Stimulated activated memory B cell treated with anti-CD40 and anti-IgM and Interleukin-4, amounts not matched to agents 10 μg/mL and 1 μg/mL and 100 μg/mL, for 72 hours (primary cell): ENCODE measurements around the gene FAF2.
"Not testable (repeated sequence)": the region's sequence is repeated elsewhere in the genome, so short reads cannot be mapped to it uniquely, and the experiment has no call there.

Experiments
- ATAC-seq: fragments of 150-1000 bp; cut with Tn5 transposase; 2 replicates; pipeline ENCODE4 v1.10.0; 2021
- H3K27ac Mint-ChIP-seq: one replicate; pipeline ENCODE4 v1.8.0; 2022; ENCODE audit warnings: mild to moderate bottlenecking, mixed read lengths
- H3K27me3 Mint-ChIP-seq: one replicate; pipeline ENCODE4 v1.8.0; 2022; ENCODE audit warnings: mixed read lengths
- H3K36me3 Mint-ChIP-seq: one replicate; pipeline ENCODE4 v1.8.0; 2022; ENCODE audit warnings: mixed read lengths
- H3K4me1 Mint-ChIP-seq: one replicate; pipeline ENCODE4 v1.8.0; 2022; ENCODE audit warnings: mixed read lengths
- H3K4me3 Mint-ChIP-seq: one replicate; pipeline ENCODE4 v1.8.0; 2022; ENCODE audit warnings: mild to moderate bottlenecking, moderate library complexity, mixed read lengths
- H3K9me3 Mint-ChIP-seq: one replicate; pipeline ENCODE4 v1.8.0; 2022; ENCODE audit warnings: mixed read lengths

FAF2 gene

DNA sequence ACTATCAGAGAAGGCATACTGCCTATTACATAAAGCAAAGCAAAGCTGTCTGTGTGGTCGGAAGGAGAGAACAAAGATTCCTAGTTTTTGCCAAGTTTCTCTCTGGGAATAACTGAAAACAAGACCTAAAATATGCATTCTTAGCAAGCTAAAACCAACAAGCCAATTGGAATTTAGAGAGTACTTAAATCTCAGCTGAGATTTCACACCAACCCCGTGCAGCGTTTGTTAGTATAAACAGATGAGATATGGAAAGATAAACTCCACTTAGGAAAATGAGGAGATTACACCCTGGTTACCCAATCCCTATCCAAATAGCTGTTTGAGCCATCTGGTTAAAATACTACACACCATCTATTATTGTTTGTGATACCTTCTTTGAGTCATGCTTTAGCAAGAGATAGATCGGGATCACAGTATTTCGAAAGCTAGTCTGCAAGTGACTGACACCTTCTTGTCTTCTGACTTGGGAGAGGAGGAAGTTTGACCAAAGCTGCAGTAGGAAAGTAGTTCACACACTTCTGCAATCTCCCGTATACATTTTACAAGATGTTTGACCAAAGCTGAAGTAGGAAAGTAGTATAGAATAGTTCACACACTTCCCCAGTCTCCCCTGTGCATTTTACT is 18.2 kb downstream of the FAF2 start:
- peaks cover 41% of the 10 kb centered on the region for H3K36me3 Mint-ChIP-seq
- no peaks in the 10 kb centered on the region for H3K9me3 Mint-ChIP-seq
- no peak overlapping the region for H3K4me3 Mint-ChIP-seq
- H3K27me3 Mint-ChIP-seq, result no peaks in the 10 kb centered on the region
- H3K4me1 Mint-ChIP-seq, result peaks cover 6% of the 10 kb centered on the region
- ATAC-seq, result no peak
- H3K27ac Mint-ChIP-seq, result no peak overlapping the region

DNA sequence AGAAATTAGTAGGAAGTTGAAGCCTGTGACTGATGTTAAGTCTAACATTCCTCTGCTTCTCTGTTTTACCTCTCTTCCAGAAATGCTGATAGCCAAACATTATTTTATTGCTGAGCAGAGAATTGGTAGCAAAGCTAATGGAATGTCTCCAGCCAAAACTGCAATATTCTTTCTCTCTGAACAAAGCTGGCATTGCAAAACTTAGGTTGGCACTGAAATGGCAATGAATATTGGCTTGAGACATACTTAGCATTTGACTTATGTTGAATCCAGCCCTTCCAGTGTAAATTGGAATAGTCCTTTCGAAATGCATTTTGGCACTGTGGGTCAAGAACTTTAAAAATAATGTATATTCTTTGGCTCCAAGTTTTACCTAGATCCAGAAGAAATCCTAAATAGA is 21.1 kb downstream of the FAF2 start:
- Mint-ChIP-seq H3K9me3 (peaks cover 3% of the 10 kb centered on the region), H3K4me3 (no peak overlapping the region), H3K27ac (no peak overlapping the region), H3K4me1 (peaks cover 17% of the 10 kb centered on the region), H3K27me3 (no peaks in the 10 kb centered on the region), H3K36me3 (peaks cover 56% of the 10 kb centered on the region)
- ATAC-seq, result no peak

DNA sequence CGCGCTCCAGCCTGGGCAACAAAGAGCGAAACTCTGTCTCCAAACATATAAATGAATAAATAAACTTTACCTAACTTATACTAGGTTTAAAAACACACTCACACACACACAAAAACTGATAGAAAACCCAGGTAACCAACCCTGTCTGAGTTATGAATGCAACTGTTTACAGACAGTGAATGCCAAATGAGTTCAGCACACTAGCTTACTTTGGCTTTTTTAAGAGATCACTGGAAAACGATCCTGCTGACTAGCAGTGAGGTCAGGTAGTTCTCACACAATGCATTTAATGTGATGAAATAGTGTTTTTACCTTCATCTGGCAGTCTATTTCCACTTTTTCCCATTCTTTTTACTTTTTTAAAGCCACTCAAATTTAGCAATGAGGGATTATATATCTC is 22.4 kb downstream of the FAF2 start:
- no peak for ATAC-seq
- H3K27me3 Mint-ChIP-seq, result no peaks in the 10 kb centered on the region
- peaks cover 61% of the 10 kb centered on the region for H3K36me3 Mint-ChIP-seq
- H3K4me3 Mint-ChIP-seq, result no peak overlapping the region
- peaks cover 18% of the 10 kb centered on the region for H3K4me1 Mint-ChIP-seq
- peaks cover 3% of the 10 kb centered on the region for H3K9me3 Mint-ChIP-seq
- H3K27ac Mint-ChIP-seq, result no peak overlapping the region

DNA sequence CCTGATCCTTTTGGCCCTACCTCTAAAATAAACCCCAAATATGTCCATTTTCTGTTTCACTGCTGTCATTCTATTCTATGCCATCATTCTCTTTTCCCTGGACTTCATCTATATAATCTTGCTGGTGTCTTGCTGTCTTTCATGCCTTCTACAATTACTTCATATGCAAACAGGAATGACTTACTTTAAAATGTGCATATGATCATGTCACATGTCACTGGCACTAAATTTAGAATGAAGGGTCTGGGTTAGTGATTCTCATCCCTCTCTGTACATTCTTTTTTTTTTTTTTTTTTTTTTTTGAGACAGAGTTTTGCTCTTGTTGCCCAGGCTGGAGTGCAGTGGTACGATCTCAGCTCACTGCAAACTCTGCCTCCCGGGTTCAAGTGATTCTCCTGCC is 22.9 kb downstream of the FAF2 start:
- Mint-ChIP-seq H3K27me3 (no peaks in the 10 kb centered on the region), H3K36me3 (peaks cover 60% of the 10 kb centered on the region), H3K4me3 (no peak overlapping the region), H3K27ac (no peak overlapping the region), H3K4me1 (peaks cover 22% of the 10 kb centered on the region), H3K9me3 (peaks cover 3% of the 10 kb centered on the region)
- no peak for ATAC-seq

DNA sequence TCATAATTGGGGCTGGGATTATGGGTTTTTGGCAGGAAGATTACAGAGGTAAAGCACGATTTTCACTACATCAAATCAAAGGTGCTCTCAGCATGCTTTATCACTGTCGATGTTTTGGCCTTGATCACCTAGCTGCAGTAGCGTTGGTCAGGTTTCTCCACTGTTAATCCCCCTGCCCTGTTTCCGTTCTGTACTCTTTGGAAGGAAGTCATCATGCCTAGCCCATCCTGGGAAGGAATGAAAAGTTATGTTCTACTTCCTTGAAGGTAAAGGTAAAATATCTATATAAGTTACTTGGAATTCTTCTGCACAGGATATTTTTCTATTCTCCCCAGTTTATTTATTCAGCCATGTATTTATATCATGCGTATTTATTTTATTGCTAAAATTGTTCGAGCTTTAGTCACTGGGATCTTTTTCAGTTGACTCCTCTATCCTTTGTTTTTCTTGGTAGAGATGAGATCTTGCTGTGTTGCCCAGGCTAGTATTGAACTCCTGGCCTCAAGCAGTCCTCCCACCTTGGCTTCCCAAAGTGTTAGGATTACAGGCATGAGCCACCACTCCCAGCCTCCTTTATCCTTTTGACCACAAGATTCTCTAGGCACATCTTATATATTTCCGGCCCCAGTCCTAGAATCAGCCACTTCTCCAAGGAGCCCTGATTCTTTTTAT is 25.3 kb downstream of the FAF2 start:
- Mint-ChIP-seq H3K27me3 (no peaks in the 10 kb centered on the region), H3K9me3 (peaks cover 3% of the 10 kb centered on the region), H3K4me1 (peaks cover 26% of the 10 kb centered on the region), H3K4me3 (no peak overlapping the region), H3K36me3 (peaks cover 46% of the 10 kb centered on the region), H3K27ac (no peak overlapping the region)
- no peak for ATAC-seq

DNA sequence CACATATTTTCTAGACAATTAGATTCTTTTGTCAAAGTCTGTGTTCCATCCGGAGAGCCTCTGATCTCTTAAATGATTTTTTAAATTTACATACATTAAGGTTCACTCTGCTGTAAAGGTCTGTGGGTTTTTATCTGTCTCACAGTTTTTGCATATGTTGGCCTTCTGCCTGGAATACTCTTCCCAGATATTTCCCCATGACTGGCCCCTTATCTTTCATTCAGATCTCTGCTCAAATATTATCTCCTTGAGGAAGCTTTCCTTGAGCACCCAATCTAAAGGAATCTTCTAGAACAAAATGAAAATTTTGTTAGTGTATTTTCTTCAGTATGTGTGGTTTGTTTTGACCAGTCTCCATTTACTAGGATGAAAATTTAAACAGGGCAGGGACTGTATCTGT is 26.3 kb downstream of the FAF2 start:
- no peaks in the 10 kb centered on the region for H3K27me3 Mint-ChIP-seq
- no peak overlapping the region for H3K4me3 Mint-ChIP-seq
- H3K9me3 Mint-ChIP-seq, result peaks cover 3% of the 10 kb centered on the region
- H3K36me3 Mint-ChIP-seq, result peaks cover 50% of the 10 kb centered on the region
- no peak for ATAC-seq
- peaks cover 26% of the 10 kb centered on the region for H3K4me1 Mint-ChIP-seq
- H3K27ac Mint-ChIP-seq, result no peak overlapping the region

DNA sequence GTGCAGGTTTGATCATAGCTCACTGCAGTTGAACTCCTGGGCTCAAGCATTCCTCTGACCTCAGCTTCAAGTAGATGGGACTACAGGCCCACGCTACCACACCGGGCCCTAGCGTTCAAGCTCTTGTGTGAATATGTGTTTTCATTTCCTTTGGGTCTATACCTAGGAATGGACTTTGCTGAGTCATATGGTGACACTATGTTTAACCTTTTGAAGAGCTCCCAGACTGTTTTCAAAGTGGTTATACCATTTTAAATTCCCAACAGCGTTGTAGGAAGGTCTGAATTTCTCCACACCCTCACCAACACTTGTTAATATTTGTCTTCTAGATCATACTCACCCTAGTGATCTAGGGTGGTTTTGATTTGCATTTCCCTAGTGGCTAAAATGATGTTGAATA is 33.5 kb downstream of the FAF2 start:
- H3K27ac Mint-ChIP-seq, result no peak overlapping the region
- ATAC-seq, result no peak
- H3K9me3 Mint-ChIP-seq, result no peaks in the 10 kb centered on the region
- peaks cover 53% of the 10 kb centered on the region for H3K36me3 Mint-ChIP-seq
- no peaks in the 10 kb centered on the region for H3K27me3 Mint-ChIP-seq
- no peak overlapping the region for H3K4me3 Mint-ChIP-seq
- H3K4me1 Mint-ChIP-seq, result peaks cover 12% of the 10 kb centered on the region

DNA sequence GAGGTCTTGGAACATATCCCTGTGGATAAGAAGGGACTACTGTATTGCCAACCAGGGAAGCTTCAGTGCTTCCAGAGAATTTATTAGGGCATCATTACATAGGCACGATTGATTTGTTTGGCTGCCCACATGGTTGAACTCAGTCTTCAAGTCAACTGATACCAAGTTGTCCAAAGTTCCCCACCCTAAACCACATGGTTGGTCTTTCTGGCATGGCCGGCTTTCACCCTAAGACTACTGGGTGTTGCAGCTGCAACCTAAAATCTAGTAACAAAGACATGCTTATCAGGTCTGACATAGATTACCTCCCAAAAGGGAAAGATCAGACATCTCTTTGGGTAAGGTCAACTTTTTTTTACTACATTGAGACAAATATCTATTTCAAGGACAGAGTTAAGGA is 37.0 kb downstream of the FAF2 start:
- no peak overlapping the region for H3K27ac Mint-ChIP-seq
- H3K9me3 Mint-ChIP-seq, result no peaks in the 10 kb centered on the region
- H3K4me1 Mint-ChIP-seq, result peaks cover 28% of the 10 kb centered on the region
- H3K4me3 Mint-ChIP-seq, result no peak overlapping the region
- H3K27me3 Mint-ChIP-seq, result no peaks in the 10 kb centered on the region
- H3K36me3 Mint-ChIP-seq, result peaks cover 63% of the 10 kb centered on the region
- no peak for ATAC-seq

DNA sequence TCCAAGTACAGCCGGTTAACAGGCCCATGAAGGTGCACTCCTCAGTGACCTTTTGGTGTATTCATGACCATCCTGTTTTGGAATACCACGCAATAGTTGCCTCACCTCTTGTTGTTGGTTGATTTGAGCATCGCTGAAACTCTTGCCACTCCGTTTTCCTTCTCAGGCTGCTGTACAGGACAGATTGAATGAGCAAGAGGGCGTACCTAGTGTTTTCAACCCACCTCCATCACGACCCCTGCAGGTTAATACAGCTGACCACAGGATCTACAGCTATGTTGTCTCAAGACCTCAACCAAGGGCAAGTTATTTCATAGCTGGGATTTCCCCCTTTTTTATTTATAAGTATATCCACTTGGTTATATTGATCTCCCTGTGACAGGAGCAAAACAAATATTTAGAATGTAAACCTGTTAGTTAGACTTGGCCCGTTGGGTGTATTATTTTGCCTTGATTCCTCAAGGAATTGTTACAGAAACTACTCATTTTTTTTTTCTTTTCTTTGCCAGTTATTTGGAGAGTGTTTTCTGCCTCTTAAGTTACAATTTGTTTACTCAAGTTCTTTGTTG is 38.1 kb downstream of the FAF2 start:
- H3K27ac Mint-ChIP-seq, result no peak overlapping the region
- ATAC-seq, result no peak
- H3K9me3 Mint-ChIP-seq, result no peaks in the 10 kb centered on the region
- H3K36me3 Mint-ChIP-seq, result peaks cover 63% of the 10 kb centered on the region
- no peaks in the 10 kb centered on the region for H3K27me3 Mint-ChIP-seq
- no peak overlapping the region for H3K4me3 Mint-ChIP-seq
- H3K4me1 Mint-ChIP-seq, result peaks cover 28% of the 10 kb centered on the region

DNA sequence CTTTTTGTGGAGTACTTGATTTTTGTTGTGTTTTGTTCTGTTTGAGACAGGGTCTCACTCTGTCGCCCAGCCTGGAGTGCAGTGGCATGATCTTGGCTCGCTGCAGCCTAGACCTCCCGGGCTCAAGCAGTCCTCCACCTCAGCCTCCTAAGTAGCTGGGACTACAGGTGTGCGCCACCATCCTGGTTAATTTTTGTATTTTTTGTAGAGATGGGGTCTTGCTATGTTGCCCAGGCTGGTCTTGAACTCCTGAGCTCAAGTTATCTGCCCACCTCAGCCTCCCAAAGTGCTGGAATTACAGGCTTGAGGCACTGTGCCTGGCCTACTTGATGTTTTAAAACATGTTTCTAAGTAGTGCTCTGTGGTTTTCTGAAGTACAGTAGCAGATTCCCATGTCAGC is 39.0 kb downstream of the FAF2 start:
- not testable (repeated sequence) for ATAC-seq, H3K27ac Mint-ChIP-seq, H3K9me3 Mint-ChIP-seq, H3K4me3 Mint-ChIP-seq, H3K27me3 Mint-ChIP-seq
- Mint-ChIP-seq H3K36me3 (peaks cover 61% of the 10 kb centered on the region), H3K4me1 (peaks cover 28% of the 10 kb centered on the region)

DNA sequence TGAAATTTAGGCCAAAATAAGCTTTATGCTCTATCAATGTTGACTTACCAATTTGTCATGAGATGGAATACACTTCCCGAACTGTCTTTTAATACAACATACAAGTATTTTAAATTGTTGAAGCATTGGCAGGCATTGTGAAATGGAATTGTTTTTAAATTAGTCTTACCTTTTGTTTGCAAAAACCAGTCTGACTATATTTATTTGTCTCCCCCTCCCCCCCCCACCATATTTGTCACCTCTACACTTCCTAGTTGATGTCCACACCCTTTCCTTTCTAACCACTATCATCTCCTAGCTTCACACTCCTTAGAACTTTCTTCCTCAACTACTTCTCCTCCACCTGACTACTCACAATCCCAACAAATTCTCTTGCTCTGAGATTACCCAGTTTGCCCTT is 40.9 kb downstream of the FAF2 start:
- no peaks in the 10 kb centered on the region for H3K9me3 Mint-ChIP-seq
- peaks cover 28% of the 10 kb centered on the region for H3K4me1 Mint-ChIP-seq
- peak overlapping the region; percentile 5 for H3K27ac Mint-ChIP-seq
- ATAC-seq, result no peak
- no peak overlapping the region for H3K4me3 Mint-ChIP-seq
- peaks cover 65% of the 10 kb centered on the region for H3K36me3 Mint-ChIP-seq
- no peaks in the 10 kb centered on the region for H3K27me3 Mint-ChIP-seq

DNA sequence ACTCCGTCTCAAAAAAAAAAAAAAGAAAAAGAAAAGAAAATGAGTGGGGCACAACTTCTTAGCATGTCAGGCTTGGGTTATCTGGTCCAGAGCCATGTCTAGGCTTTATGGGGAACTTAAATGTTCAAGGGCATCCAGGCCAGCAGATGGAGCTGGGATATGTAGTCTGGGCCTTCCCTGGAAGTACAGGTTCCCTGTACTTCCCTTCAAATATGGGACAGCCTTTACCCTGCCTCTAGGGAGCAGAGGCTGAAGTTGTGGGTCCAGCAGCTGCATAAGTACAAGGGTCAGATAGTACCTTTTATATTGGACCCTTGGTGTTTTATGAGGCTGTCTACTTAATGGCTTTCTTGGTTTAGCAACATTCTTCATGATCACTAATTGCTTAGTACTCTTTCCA is 42.1 kb downstream of the FAF2 start:
- Mint-ChIP-seq H3K36me3 (peaks cover 63% of the 10 kb centered on the region), H3K27ac (no peak overlapping the region), H3K9me3 (no peaks in the 10 kb centered on the region), H3K4me1 (peaks cover 25% of the 10 kb centered on the region), H3K4me3 (no peak overlapping the region), H3K27me3 (no peaks in the 10 kb centered on the region)
- no peak for ATAC-seq

DNA sequence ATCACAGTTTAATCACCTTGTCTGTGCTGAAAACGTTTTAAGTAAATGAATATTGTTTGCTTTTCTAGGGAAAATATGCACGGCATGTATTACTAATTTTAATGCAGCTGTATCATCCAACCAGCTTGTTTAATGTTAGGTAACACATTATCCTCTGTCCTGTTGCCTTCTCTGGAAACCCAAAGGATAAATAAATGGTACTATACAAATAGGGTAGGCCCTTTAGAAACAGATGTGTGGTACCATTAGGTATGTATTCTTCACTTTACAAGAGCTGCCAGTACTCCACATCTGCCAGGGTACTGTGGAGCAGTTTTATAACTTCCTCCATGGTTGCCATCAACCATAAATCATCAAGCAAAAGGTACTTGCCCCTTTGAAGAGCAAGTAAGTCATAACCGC is 42.9 kb downstream of the FAF2 start:
- Mint-ChIP-seq H3K9me3 (no peaks in the 10 kb centered on the region), H3K36me3 (peaks cover 60% of the 10 kb centered on the region), H3K4me1 (peaks cover 22% of the 10 kb centered on the region), H3K4me3 (no peak overlapping the region), H3K27me3 (no peaks in the 10 kb centered on the region), H3K27ac (no peak overlapping the region)
- ATAC-seq, result no peak

DNA sequence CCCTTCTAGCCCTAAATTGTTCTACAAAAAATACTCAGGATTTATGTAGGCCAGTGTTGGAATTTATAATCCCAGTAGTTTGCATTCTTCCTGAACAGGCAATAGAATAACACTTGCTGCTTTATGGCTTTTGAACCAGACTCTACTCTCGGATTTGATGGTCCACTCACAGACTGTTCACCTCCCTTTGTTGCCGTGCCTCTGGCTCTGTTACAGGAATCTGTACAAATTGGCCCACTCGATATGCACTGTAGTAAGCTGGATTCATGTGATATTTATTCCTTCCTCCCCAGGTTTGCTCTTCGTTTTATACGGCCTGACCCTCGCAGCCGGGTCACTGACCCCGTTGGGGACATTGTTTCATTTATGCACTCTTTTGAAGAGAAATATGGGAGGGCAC is 43.7 kb downstream of the FAF2 start:
- no peak for ATAC-seq
- Mint-ChIP-seq H3K4me1 (peaks cover 15% of the 10 kb centered on the region), H3K27me3 (no peaks in the 10 kb centered on the region), H3K4me3 (no peak overlapping the region), H3K27ac (no peak overlapping the region), H3K36me3 (peaks cover 55% of the 10 kb centered on the region), H3K9me3 (no peaks in the 10 kb centered on the region)

DNA sequence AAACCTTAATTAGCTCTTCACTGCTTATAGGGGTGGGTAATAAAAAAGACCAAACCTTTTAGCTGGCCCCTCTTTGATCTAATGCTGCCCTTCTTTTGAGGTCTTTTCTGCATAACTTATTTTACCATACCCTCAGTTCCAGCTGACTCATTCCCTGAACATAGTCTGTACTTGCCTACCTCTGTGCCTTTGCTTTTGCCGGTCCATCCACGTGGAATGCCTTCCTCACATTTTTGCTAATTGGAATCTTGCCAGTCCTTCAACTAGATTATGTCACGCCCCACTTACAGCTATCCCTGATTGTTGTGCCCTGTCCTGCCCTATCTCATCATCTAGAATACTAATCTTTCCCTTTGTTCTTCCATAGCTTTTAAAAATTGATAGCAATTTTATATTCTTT is 44.2 kb downstream of the FAF2 start:
- peaks cover 13% of the 10 kb centered on the region for H3K4me1 Mint-ChIP-seq
- H3K4me3 Mint-ChIP-seq, result no peak overlapping the region
- no peak overlapping the region for H3K27ac Mint-ChIP-seq
- no peaks in the 10 kb centered on the region for H3K9me3 Mint-ChIP-seq
- H3K36me3 Mint-ChIP-seq, result peaks cover 54% of the 10 kb centered on the region
- H3K27me3 Mint-ChIP-seq, result no peaks in the 10 kb centered on the region
- ATAC-seq, result no peak

DNA sequence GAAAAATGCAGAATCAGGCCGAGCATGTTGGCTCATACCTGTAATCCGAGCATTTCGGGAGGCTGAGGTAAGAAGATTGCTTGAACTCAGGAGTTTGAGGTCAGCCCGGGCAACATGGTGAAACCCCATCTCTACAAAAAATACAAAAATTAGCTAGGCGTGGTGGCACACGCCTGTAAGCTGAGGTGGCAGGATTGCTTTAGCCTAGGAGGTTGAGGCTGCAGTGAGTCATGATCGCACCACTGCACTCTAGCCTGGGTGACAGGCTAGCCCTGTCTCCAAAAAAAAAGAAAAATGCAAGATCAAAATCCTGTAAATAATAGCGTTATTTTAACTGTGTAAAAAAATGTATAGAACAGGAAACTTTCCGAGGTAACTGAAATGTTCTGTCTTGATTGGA is 49.7 kb downstream of the FAF2 start:
- H3K27ac Mint-ChIP-seq, result no peak overlapping the region
- H3K4me3 Mint-ChIP-seq, result no peak overlapping the region
- H3K4me1 Mint-ChIP-seq, result no peaks in the 10 kb centered on the region
- peaks cover 59% of the 10 kb centered on the region for H3K36me3 Mint-ChIP-seq
- no peak for ATAC-seq
- H3K27me3 Mint-ChIP-seq, result no peaks in the 10 kb centered on the region
- no peaks in the 10 kb centered on the region for H3K9me3 Mint-ChIP-seq
